IMR-90 (cell line): ENCODE data around the gene SPPL2B. TPM values are rescaled to one million over a fixed set of nuclear protein-coding genes. Genes with fewer than 3 reads are reported as not detected.

Experiments
- ATAC-seq: fragments of 200-7000 bp; cut with Tn5 transposase; 2 replicates; pipeline ENCODE4 v1.9.1; 2020; ENCODE audit warnings: low read depth, mild to moderate bottlenecking, moderate library complexity
- BruUV-seq: library from RNA; stranded (reverse); fragments of 400-500 nt; replicated peaks from 2 replicates; lab custom pipeline; 2021; lab: Mats Ljungman, UMichigan
- CTCF ChIA-PET: fragments of 300-600 bp; formaldehyde crosslinking; extraction: SDS; loops from one replicate; lab custom pipeline; 2021; ENCODE audit warnings: antibody characterized with exemption; lab: Yijun Ruan, JAX
- POLR2A ChIA-PET: fragments of 300-600 bp; sonication (Branson Sonifier 250); formaldehyde crosslinking; loops from one replicate; lab custom pipeline; 2022; ENCODE audit warnings: antibody characterized with exemption; ENCODE audit not compliant: unreplicated experiment; lab: Charles Lee
- DNase-seq: peaks from one replicate; pipeline ENCODE4 v3.0.0; 2013
- H2AFZ ChIP-seq: replicated peaks from 2 replicates; pipeline ENCODE3; 2013; ENCODE audit warnings: low read length, mild to moderate bottlenecking; ENCODE audit not compliant: poor library complexity
- H2AK5ac ChIP-seq: 2 replicates; pipeline ENCODE4 v1.6.1; 2013; ENCODE audit warnings: low read depth, low read length, inconsistent platforms
- H2AK9ac ChIP-seq: replicated peaks from 2 replicates; pipeline ENCODE3; 2013; ENCODE audit warnings: mild to moderate bottlenecking, low read depth, low read length, moderate library complexity; ENCODE audit not compliant: poor library complexity
- H2BK120ac ChIP-seq: 2 replicates; pipeline ENCODE4 v1.6.1; 2013; ENCODE audit warnings: low read depth, low read length, inconsistent platforms
- H2BK15ac ChIP-seq: 3 replicates; pipeline ENCODE4 v1.6.1; 2013; ENCODE audit warnings: low read depth, low read length, inconsistent platforms
- H2BK20ac ChIP-seq: 2 replicates; pipeline ENCODE4 v1.6.1; 2013; ENCODE audit warnings: low read depth, mild to moderate bottlenecking, inconsistent platforms, low read length, moderate library complexity
- H2BK5ac ChIP-seq: 2 replicates; pipeline ENCODE4 v1.6.1; 2013; ENCODE audit warnings: mild to moderate bottlenecking, low read depth, low read length, inconsistent platforms; ENCODE audit not compliant: poor library complexity, severe bottlenecking
- H3K14ac ChIP-seq: replicated peaks from 2 replicates; pipeline ENCODE4 v1.6.1; 2013; ENCODE audit warnings: low read depth, low read length, inconsistent platforms
- H3K18ac ChIP-seq: 2 replicates; pipeline ENCODE4 v1.6.1; 2013; ENCODE audit warnings: low read depth, low read length, control low read depth
- H3K23ac ChIP-seq: 2 replicates; pipeline ENCODE4 v1.6.1; 2013; ENCODE audit warnings: low read depth, low read length, inconsistent platforms
- H3K27ac ChIP-seq: 2 replicates; pipeline ENCODE4 v1.5.1; 2013; ENCODE audit warnings: mild to moderate bottlenecking, control low read depth, low read length; ENCODE audit not compliant: insufficient read depth
- H3K27me3 ChIP-seq: 2 replicates; pipeline ENCODE4 v1.6.1; 2013; ENCODE audit warnings: low read length; ENCODE audit not compliant: control insufficient read depth, insufficient read depth
- H3K36me3 ChIP-seq: 2 replicates; pipeline ENCODE4 v1.6.1; 2013; ENCODE audit warnings: low read length, mixed read lengths; ENCODE audit not compliant: control insufficient read depth, insufficient read depth
- H3K4ac ChIP-seq: 2 replicates; pipeline ENCODE4 v1.6.1; 2013; ENCODE audit warnings: low read depth, low read length, inconsistent platforms
- H3K4me1 ChIP-seq: 2 replicates; pipeline ENCODE4 v1.6.1; 2013; ENCODE audit warnings: low read length, mixed read lengths; ENCODE audit not compliant: control insufficient read depth, insufficient read depth
- H3K4me2 ChIP-seq: 2 replicates; pipeline ENCODE4 v1.6.1; 2013; ENCODE audit warnings: low read depth, mild to moderate bottlenecking, control low read depth, low read length, moderate library complexity
- H3K4me3 ChIP-seq: 2 replicates; pipeline ENCODE4 v1.5.1; 2013; ENCODE audit warnings: low read depth, mild to moderate bottlenecking, control low read depth, low read length, moderate library complexity; ENCODE audit not compliant: insufficient read depth
- H3K56ac ChIP-seq: 2 replicates; pipeline ENCODE4 v1.6.1; 2013; ENCODE audit warnings: low read length, inconsistent platforms; ENCODE audit not compliant: insufficient read depth; ENCODE audit errors: extremely low read depth
- H3K79me1 ChIP-seq, 2 experiments: 2 replicates each; pipeline ENCODE4 v1.6.1; 2013; ENCODE audit warnings: low read length in 2 of 2, inconsistent platforms in 1 of 2, low read depth in 1 of 2
- H3K9ac ChIP-seq: 2 replicates; pipeline ENCODE4 v1.6.1; 2013; ENCODE audit warnings: low read depth, low read length, control low read depth
- H3K9me1 ChIP-seq: 2 replicates; pipeline ENCODE4 v1.6.1; 2013; ENCODE audit warnings: low read length, inconsistent platforms; ENCODE audit not compliant: insufficient read depth
- H3K9me3 ChIP-seq: 2 replicates; pipeline ENCODE4 v1.6.1; 2013; ENCODE audit warnings: low read length; ENCODE audit not compliant: control insufficient read depth, insufficient read depth
- H4K20me1 ChIP-seq: 2 replicates; pipeline ENCODE4 v1.6.1; 2013; ENCODE audit warnings: low read length, inconsistent platforms; ENCODE audit not compliant: insufficient read depth
- H4K5ac ChIP-seq: 2 replicates; pipeline ENCODE4 v1.6.1; 2013; ENCODE audit warnings: mild to moderate bottlenecking, low read depth, low read length, control low read depth
- H4K8ac ChIP-seq, 2 experiments: 2 replicates each; pipeline ENCODE4 v1.6.1; 2013; ENCODE audit warnings: low read depth in 2 of 2, low read length in 2 of 2, control low read depth in 1 of 2, inconsistent platforms in 1 of 2
- H4K91ac ChIP-seq: 2 replicates; pipeline ENCODE4 v1.6.1; 2013; ENCODE audit warnings: low read depth, low read length, inconsistent platforms; ENCODE audit not compliant: insufficient read depth
- BHLHE40 ChIP-seq: fragments of 150-350 bp; IDR thresholded peaks from 2 replicates; pipeline ENCODE4 v1.6.1; 2016; ENCODE audit warnings: mild to moderate bottlenecking, low read depth, low read length
- CEBPB ChIP-seq: IDR thresholded peaks from 2 replicates; pipeline ENCODE4 v1.6.1; 2012; ENCODE audit warnings: low read depth, low read length, improper control_type of control experiment
- CHD1 ChIP-seq: IDR thresholded peaks from 2 replicates; pipeline ENCODE4 v1.6.1; 2012; ENCODE audit warnings: low read depth, low read length, improper control_type of control experiment
- FOS ChIP-seq: fragments of 150-350 bp; IDR thresholded peaks from 2 replicates; pipeline ENCODE4 v1.6.1; 2016; ENCODE audit warnings: low read depth, low read length
- MAFK ChIP-seq: IDR thresholded peaks from 2 replicates; pipeline ENCODE4 v1.6.1; 2012; ENCODE audit warnings: low read depth, low read length, improper control_type of control experiment
- MAZ ChIP-seq: IDR thresholded peaks from 2 replicates; pipeline ENCODE4 v1.6.1; 2012; ENCODE audit warnings: low read depth, mild to moderate bottlenecking, low read length, improper control_type of control experiment, moderate library complexity, borderline replicate concordance
- MXI1 ChIP-seq: IDR thresholded peaks from 2 replicates; pipeline ENCODE4 v1.6.1; 2012; ENCODE audit warnings: low read depth, mild to moderate bottlenecking, low read length, moderate library complexity, borderline replicate concordance
- NFE2L2 ChIP-seq: fragments of 150-350 bp; IDR thresholded peaks from 2 replicates; pipeline ENCODE4 v1.6.1; 2016; ENCODE audit warnings: low read depth, mild to moderate bottlenecking, low read length
- POLR2A ChIP-seq: IDR thresholded peaks from 2 replicates; pipeline ENCODE4 v1.6.1; 2012; ENCODE audit warnings: mild to moderate bottlenecking, low read depth, low read length
- RAD21 ChIP-seq: IDR thresholded peaks from 2 replicates; pipeline ENCODE4 v1.6.1; 2012; ENCODE audit warnings: low read length, improper control_type of control experiment
- RFX5 ChIP-seq: IDR thresholded peaks from 2 replicates; pipeline ENCODE4 v1.8.0; 2012; ENCODE audit warnings: low read depth, mild to moderate bottlenecking, low read length, moderate library complexity
- SMC3 ChIP-seq: fragments of 150-350 bp; IDR thresholded peaks from 2 replicates; pipeline ENCODE4 v1.6.1; 2016; ENCODE audit warnings: low read depth, mild to moderate bottlenecking, antibody characterized with exemption, low read length, moderate library complexity
- WGBS, 2 experiments: methylation state at CpG; one replicate each; pipeline versions ENCODE4 v1.1.5 to v1.1.7; 2013; ENCODE audit warnings: missing lambda C conversion rate in 2 of 2; ENCODE audit not compliant: insufficient read length in 1 of 2; ENCODE audit errors: extremely low coverage in 2 of 2; 5-methylcytosine and 5-hydroxymethylcytosine counted together
- dilution Hi-C: fragments of 300-500 bp; cut with HindIII; formaldehyde crosslinking; loops from one replicate; pipeline ENCODE4 v1.14.3; 2018; ENCODE audit warnings: low sequenced_read_pairs; ENCODE audit not compliant: unreplicated experiment
- in situ Hi-C: fragments of 300-500 bp; cut with MboI; formaldehyde crosslinking; loops from 3 replicates; pipeline ENCODE4 v1.14.3; 2019; ENCODE audit warnings: low sequenced_read_pairs, inconsistent platforms, mixed read lengths
- intact Hi-C: fragments of 100-400 bp; cut with micrococcal nuclease; formaldehyde crosslinking; loops from 2 replicates; pipeline ENCODE4 v1.10.0; 2022
- polyA plus RNA-seq, 3 experiments: library from polyadenylated mRNA; depleted of rRNA; stranded (reverse); fragments of >200 nt; gene quantifications; 2 replicates each; pipeline ENCODE4 v1.2.3, GENCODE V29; 2012; ENCODE audit warnings: low replicate concordance in 1 of 3
- total RNA-seq: library from RNA; depleted of rRNA; stranded (reverse); fragments of >200 nt; gene quantifications from 2 replicates; pipeline ENCODE4 v1.2.3, GENCODE V29; 2012
- TF ChIP-seq, protein P1 (sequence below): fragments of 150-350 bp; IDR thresholded peaks from 2 replicates; pipeline ENCODE4 v1.6.1; 2017; ENCODE audit warnings: mild to moderate bottlenecking, antibody characterized with exemption, low read length, low read depth
- TF ChIP-seq, protein P2 (sequence below): conservative IDR thresholded peaks from 2 replicates; pipeline ENCODE4 v1.5.1; 2012; ENCODE audit warnings: mild to moderate bottlenecking, low read depth, low read length, improper control_type of control experiment
- TF ChIP-seq, protein P3 (sequence below): fragments of 150-350 bp; IDR thresholded peaks from 2 replicates; pipeline ENCODE4 v1.6.1; 2016; ENCODE audit warnings: low read depth, mild to moderate bottlenecking, low read length, moderate library complexity, borderline replicate concordance

SPPL2B gene
- total and polyA plus RNA-seq, 2 of the 4 experiments (the other 2 are of a cell fraction), result 3.4 to 45.7 TPM

DNA sequence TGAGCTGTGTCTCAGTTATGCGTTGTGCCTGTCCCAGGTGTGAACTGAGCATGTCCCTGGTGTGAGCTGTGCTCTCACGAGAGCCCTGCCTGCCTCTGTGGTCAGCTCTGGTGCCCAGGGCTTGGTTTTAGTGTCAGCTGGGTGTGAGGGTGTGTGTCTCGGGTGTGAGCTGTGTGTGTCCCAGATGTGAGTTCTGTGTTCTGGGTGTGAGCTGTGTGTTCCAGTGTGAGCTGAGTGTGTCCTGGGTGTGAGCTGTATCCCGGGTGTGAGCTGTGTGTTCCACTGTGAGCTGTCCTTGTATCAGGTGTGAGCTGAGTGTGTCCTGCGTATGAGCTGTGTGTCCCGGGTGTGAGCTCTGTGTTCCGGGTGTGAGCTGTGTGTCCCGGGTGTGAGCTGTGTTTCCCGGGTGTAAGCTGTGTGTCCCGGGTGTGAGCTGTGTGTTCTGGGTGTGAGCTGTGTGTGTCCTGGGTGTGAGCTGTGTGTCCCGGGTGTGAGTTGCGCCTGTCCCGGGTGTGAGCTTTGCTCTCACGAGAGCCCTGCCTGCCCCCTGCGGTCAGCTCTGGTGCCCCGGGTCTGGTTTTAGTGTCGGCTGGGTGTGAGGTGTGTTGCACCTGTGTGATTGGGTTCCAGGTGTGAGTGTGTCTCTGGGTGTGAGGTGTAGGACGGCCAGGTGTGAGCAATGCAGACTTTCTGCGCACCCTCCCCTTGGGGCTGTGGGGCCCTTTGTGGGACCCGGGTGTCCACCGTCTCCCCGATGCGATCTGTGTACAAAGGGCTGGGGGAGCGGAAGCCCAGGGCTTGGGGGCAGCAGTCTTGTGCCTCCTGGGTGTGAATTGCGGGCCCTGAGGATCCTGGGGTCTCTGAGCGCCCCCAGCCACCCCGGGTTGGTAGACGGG lies 39.4 kb upstream of the SPPL2B start:
- Histone ChIP-seq H2BK5ac (no peak overlapping the region), H3K4me2 (no peak overlapping the region), H2BK20ac (no peak overlapping the region), H3K56ac (no peak overlapping the region), H3K9ac (no peak overlapping the region), H3K14ac (no peak overlapping the region), H4K91ac (no peak overlapping the region), H3K4ac (no peak overlapping the region), H3K4me3 (no peak overlapping the region), H3K4me1 (peaks cover 5% of the 10 kb centered on the region), H4K5ac (no peak overlapping the region), H4K20me1 (peaks cover 26% of the 10 kb centered on the region), H2BK15ac (no peak overlapping the region), H3K27me3 (peaks cover 65% of the 10 kb centered on the region), H3K9me3 (no peaks in the 10 kb centered on the region), H2AK9ac (peak overlapping the region; percentile 37), H2BK120ac (no peak overlapping the region), H3K27ac (no peak overlapping the region), H4K8ac (no peak overlapping the region), H3K18ac (no peak overlapping the region), H3K79me1 (no peaks in the 10 kb centered on the region), H3K23ac (0 out of 2 replicates have a peak overlapping the region, but pooled peaks have one; percentile 24), H2AK5ac (no peak overlapping the region), H2AFZ (no peak overlapping the region), H3K36me3 (no peaks in the 10 kb centered on the region), H3K9me1 (no peaks in the 10 kb centered on the region)
- POLR2A ChIA-PET, result interaction anchor here (0.6 kb wide), 1 partner anchor 137 kb away, joined by 5 read pairs; no protein-coding TSS in a partner anchor
- CTCF ChIA-PET, result no interaction called here
- 67% methylated on average over 10 of the region's 28 CpGs; no CpG with 5 or more reads in 1 of the 2 experiments for WGBS, 2 experiments
- DNase-seq, result no peak
- no TSS peak for BruUV-seq
- intact Hi-C loops, result no loop called here
- in situ Hi-C loops, result no loop called here
- dilution Hi-C loops, result no loop called here
- no peak for ATAC-seq
- TF ChIP-seq FOS (no peak), CEBPB (no peak), MAZ (no peak), POLR2A (no peak), CHD1 (no peak), NFE2L2 (no peak), BHLHE40 (no peak), SMC3 (no peak), RAD21 (no peak), MAFK (no peak), MXI1 (no peak), RFX5 (no peak)
- TF ChIP-seq, protein P1, sequence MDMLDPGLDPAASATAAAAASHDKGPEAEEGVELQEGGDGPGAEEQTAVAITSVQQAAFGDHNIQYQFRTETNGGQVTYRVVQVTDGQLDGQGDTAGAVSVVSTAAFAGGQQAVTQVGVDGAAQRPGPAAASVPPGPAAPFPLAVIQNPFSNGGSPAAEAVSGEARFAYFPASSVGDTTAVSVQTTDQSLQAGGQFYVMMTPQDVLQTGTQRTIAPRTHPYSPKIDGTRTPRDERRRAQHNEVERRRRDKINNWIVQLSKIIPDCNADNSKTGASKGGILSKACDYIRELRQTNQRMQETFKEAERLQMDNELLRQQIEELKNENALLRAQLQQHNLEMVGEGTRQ, result no peak
- TF ChIP-seq, protein P2, sequence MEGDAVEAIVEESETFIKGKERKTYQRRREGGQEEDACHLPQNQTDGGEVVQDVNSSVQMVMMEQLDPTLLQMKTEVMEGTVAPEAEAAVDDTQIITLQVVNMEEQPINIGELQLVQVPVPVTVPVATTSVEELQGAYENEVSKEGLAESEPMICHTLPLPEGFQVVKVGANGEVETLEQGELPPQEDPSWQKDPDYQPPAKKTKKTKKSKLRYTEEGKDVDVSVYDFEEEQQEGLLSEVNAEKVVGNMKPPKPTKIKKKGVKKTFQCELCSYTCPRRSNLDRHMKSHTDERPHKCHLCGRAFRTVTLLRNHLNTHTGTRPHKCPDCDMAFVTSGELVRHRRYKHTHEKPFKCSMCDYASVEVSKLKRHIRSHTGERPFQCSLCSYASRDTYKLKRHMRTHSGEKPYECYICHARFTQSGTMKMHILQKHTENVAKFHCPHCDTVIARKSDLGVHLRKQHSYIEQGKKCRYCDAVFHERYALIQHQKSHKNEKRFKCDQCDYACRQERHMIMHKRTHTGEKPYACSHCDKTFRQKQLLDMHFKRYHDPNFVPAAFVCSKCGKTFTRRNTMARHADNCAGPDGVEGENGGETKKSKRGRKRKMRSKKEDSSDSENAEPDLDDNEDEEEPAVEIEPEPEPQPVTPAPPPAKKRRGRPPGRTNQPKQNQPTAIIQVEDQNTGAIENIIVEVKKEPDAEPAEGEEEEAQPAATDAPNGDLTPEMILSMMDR, result no peak
- TF ChIP-seq, protein P3, sequence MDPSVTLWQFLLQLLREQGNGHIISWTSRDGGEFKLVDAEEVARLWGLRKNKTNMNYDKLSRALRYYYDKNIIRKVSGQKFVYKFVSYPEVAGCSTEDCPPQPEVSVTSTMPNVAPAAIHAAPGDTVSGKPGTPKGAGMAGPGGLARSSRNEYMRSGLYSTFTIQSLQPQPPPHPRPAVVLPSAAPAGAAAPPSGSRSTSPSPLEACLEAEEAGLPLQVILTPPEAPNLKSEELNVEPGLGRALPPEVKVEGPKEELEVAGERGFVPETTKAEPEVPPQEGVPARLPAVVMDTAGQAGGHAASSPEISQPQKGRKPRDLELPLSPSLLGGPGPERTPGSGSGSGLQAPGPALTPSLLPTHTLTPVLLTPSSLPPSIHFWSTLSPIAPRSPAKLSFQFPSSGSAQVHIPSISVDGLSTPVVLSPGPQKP, result no peak
